ENCODE measurements around the gene FAM72B.
"Not testable (repeated sequence)": the region's sequence is repeated elsewhere in the genome, so short reads cannot be mapped to it uniquely, and the experiment has no call there.

The FAM72B gene

GRCh38 chr1:121199763-121200162 is 15.6 kb upstream of the FAM72B start:
- DNase-seq: not testable (repeated sequence)

DNA sequence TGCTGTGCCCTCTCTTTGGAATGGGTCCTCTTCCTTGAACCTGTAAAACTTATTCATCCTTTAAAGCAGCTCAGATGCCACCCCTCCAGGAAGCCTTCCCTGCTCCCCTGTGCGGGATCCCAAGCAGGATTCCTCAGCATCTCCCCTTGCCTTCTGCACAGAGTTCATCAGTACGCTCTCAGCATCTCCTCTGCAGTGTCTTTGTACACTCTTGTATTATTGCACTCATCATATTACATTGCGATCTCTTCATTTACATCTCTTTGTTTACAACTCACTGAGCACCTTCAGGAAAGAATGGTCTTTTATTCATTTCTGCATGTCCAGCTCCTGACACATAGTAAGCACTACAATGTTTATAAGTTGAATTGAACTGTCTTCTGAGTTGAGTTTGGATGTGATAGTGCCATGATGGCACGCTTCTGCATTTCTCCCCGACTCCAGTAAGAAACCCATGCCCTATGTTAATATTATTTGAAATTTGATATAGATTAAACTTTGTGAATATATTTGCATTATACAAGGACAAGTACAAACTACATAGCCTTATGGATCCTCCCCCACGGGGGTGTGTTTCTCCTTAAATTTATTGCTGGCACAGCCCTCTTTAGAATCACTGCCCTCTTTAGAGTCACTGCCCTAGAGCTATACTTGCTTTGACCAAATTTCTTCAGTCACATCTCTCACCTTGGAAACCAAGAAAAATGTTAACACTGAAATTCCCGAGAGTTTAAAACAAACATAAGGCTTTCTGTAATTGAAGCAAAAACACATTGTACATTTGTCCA is 13.1 kb upstream of the FAM72B start:
- DNase-seq: not testable (repeated sequence)

DNA sequence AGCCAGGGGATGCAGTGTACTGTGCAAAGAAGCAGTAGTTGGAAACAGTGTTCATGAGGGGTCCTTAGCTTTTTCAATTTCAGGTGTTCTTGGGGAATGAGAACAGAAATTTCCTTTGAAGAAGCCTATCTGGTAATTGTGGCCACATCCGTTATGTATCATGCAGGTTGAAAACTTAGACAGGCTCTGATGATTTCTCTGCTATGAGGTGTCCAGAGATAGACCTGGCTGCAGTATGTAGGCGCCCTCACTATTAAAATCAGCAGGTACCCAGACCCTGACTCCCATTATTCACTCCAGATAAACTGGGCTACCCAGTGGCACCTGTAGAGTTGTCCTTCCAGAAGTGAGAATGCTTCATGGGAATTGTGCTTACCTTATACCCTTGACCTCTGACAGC is 8.4 kb upstream of the FAM72B start:
- DNase-seq: not testable (repeated sequence)

DNA sequence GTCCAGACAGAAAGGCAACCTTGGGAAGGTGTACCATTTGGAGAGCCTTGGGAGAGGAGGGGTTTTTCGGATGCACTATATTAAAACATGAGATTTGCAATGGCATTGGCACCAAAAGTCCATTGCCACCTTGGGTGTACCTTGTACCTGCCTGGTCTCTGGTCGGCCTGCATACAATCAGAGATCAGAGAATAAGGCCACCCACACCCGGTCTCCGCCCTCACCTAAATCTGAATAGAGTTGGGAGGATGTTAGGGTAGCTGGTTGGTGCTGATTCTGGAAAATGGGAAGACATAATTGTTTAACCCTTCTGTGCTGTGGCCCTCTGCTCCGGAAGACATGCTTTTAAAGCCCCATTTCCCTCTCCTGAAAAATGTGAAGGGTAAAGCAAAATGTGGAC is 3.8 kb upstream of the FAM72B start:
- DNase-seq: not testable (repeated sequence)

GRCh38 chr1:121186191-121186590 is 2.1 kb upstream of the FAM72B start:
- not testable (repeated sequence) for DNase-seq

GRCh38 chr1:121185140-121185708 is 1.1 kb upstream of the FAM72B start:
- not testable (repeated sequence) for DNase-seq

- not testable (repeated sequence) for DNase-seq
Measured at GRCh38 chr1:121183867-121184266, 273 bp downstream of the FAM72B start.

DNA sequence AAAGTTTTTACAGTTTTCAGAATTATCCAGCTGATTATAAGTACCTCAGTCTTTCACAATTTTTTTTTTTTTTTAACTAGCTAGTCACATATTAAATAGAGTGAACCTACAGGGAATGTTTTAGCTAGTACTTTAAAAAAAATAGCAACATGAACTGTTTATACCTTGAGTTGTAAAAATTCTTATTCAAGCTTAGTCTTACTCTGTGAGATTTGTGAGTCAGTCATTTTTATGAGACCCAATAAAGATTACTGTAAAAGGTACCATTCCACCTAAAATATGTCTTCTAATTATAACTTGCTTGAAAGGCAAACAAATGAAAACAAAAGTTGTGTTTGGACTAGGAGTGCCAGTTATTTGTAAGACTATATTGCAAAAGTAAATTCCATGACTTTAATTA is 5.9 kb downstream of the FAM72B start:
- DNase-seq: not testable (repeated sequence)

GRCh38 chr1:121176649-121177048 is 7.5 kb downstream of the FAM72B start:
- DNase-seq: not testable (repeated sequence)

- DNase-seq: not testable (repeated sequence)
Measured at GRCh38 chr1:121168152-121168668, 15.9 kb downstream of the FAM72B start.

GRCh38 chr1:121167225-121167738 is 16.9 kb downstream of the FAM72B start:
- not testable (repeated sequence) for DNase-seq

GRCh38 chr1:121165296-121165695 is 18.8 kb downstream of the FAM72B start:
- DNase-seq: not testable (repeated sequence)

GRCh38 chr1:121163850-121164757 is 20.0 kb downstream of the FAM72B start:
- DNase-seq: not testable (repeated sequence)

DNA sequence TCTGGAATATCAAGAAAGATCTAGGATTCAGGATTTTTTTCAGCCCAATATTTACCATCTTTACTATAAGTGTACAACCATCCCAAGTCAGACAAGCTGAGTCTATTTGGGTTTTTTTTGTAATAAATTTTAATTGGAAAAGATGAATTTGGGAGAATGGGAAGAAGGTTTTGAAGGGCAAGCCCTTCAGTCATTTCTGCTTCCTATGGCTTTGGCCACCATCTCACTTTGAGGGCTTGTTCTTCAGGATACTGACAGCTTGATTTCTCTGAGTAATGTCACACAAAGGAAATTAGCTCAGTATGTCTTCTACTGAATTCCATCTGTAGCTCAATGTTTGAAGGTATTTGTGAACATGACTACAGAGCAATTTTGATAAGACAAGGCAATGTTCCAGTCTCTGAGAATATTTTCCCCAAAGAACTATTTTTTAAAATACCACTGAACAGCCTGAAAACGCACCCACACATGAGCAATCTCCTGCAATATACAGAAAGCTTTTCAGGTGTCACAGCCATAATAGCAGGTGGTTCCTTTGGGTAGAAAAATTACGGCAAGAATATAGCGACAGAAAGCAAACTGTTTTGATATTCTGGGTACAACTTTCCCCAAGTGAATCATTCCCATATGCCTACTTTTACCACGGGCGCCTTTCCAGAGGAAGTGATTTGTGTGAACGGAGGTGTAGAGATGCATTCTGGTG is 22.8 kb downstream of the FAM72B start:
- not testable (repeated sequence) for DNase-seq

- DNase-seq: not testable (repeated sequence)
Measured at GRCh38 chr1:121160118-121160517, 24.0 kb downstream of the FAM72B start.

GRCh38 chr1:121157609-121158008 is 26.5 kb downstream of the FAM72B start:
- not testable (repeated sequence) for DNase-seq

DNA sequence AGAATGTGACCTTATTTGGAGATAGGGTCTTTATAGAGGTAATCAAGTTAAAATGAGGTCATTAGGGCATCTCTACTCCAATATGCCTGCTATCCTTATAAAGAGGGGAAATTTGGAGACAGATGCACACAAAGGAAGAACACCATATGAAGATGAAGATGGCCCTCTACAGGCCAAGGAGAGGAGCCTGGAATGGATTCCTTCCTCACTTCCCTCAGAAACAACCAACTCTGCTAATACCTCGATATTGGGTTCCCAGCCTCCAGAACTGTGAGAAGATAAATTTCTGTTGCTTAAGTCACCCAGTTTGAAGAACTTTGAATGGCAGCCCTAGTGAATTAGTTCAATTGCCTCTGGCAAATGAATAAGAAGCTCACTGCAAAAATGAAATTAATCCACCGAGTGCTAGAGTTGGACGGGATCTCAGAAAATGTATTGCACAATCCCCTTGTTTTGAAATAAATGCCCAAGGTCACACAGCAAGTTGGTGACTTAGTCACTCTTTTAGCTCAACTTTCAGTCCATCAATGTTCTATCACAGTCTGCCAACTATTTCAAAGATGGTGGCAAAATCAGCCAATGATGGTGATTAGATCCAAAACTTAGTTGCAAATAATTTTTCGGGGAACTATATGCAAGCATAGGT is 27.1 kb downstream of the FAM72B start:
- DNase-seq: not testable (repeated sequence)

GRCh38 chr1:121155671-121156358 is 28.3 kb downstream of the FAM72B start:
- DNase-seq: peak; percentile 0

DNA sequence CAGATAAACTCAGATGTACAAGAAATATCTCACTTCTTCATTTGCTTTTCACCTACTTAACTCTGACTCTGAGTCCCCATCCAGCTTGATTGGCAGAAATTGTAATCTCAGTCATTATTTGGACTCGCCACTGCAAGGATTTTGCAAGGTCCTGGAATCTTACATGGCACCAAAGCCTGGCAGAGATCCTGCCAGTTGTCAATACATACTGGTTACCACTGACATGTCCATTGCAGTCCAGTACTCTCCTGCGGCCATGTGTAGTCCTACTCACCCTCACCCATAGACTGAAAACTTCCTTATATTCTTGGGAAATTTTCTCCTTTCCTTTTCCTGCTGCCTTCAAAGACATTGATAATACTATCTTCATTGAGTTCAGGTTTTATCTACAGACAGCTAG is 29.3 kb downstream of the FAM72B start:
- DNase-seq: not testable (repeated sequence)

DNA sequence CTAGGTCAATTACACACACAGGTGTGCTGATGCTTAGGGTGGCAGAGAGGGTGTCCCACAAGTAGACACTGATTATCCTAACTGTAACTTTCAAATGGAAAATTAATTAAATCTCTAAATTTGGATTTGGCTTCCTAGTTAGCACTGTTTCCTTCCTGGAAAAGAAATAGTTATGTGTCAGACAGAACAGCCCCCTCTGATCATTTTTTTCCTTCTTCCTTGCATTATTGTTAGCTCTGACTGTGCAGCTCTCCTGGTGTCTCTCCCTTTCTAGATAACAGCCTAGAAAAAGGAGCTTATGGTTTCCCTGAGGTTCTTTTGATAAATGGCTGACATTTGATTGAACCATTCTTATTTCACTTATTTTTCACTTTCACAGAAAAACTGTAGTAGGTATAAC is 31.4 kb downstream of the FAM72B start:
- DNase-seq: not testable (repeated sequence)

- DNase-seq: not testable (repeated sequence)
Measured at GRCh38 chr1:121151294-121151693, 32.8 kb downstream of the FAM72B start.
